Activated T-cell treated with anti-CD3 and anti-CD28 coated beads for 24 hours (primary cell): Measurements from ENCODE around the gene TTLL9.
"Not testable (repeated sequence)": the region's sequence is repeated elsewhere in the genome, so short reads cannot be mapped to it uniquely, and the experiment has no call there.

Experiments used
- DNase-seq: peaks from one replicate; pipeline ENCODE4 v3.0.0-alpha.2; 2020; ENCODE audit warnings: low read depth

TTLL9 gene

GRCh38 chr20:31869942-31870725 lies at the start of gene TTLL9, which contains the start of gene DUSP15:
Gene TTLL9 (plus strand): TSS chr20:31870634. CDS start chr20:31871127, 493 bp downstream.
Gene DUSP15 (minus strand): TSS chr20:31870527. CDS start chr20:31870337, 190 bp downstream.
- DNase-seq, result no peak

GRCh38 chr20:31821427-31821826 lies 49.0 kb upstream of the TTLL9 start:
- no peak for DNase-seq

- peak; percentile 65 for DNase-seq
These were observed 47.8 kb upstream of the TTLL9 start for GRCh38 chr20:31822421-31823330.

- no peak for DNase-seq
These were observed 46.9 kb upstream of the TTLL9 start for GRCh38 chr20:31823360-31824124.

GRCh38 chr20:31824125-31824485 lies 46.3 kb upstream of the TTLL9 start:
- no peak for DNase-seq

- DNase-seq, result no peak
These were observed 45.7 kb upstream of the TTLL9 start for GRCh38 chr20:31824554-31825313.

- DNase-seq, result no peak
These were observed 44.4 kb upstream of the TTLL9 start for GRCh38 chr20:31826074-31826473.

- DNase-seq, result no peak
These were observed 43.4 kb upstream of the TTLL9 start for GRCh38 chr20:31827059-31827458.

GRCh38 chr20:31828016-31828415 lies 42.4 kb upstream of the TTLL9 start:
- not testable (repeated sequence) for DNase-seq

GRCh38 chr20:31829731-31830130 lies 40.7 kb upstream of the TTLL9 start:
- DNase-seq, result no peak

- no peak for DNase-seq
These were observed 39.9 kb upstream of the TTLL9 start for GRCh38 chr20:31830406-31830981.

- no peak for DNase-seq
These were observed 39.2 kb upstream of the TTLL9 start for GRCh38 chr20:31831211-31831610.

GRCh38 chr20:31831771-31832306 lies 38.6 kb upstream of the TTLL9 start:
- DNase-seq, result no peak

GRCh38 chr20:31833130-31833930 lies 37.1 kb upstream of the TTLL9 start:
- DNase-seq, result peak; percentile 41

GRCh38 chr20:31833931-31834521 lies 36.4 kb upstream of the TTLL9 start:
- no peak for DNase-seq

GRCh38 chr20:31835554-31835953 lies 34.9 kb upstream of the TTLL9 start:
- DNase-seq, result no peak

GRCh38 chr20:31835977-31836852 lies 34.2 kb upstream of the TTLL9 start:
- DNase-seq, result no peak

- no peak for DNase-seq
These were observed 33.4 kb upstream of the TTLL9 start for GRCh38 chr20:31836853-31837608.
